Ishikawa (cell line): Measurements from ENCODE around the gene OR10H2.

Source experiments
- CEBPB ChIP-seq: IDR thresholded peaks from 2 replicates; pipeline ENCODE4 v1.6.1; 2012
- CREB1 ChIP-seq: IDR thresholded peaks from 2 replicates; pipeline ENCODE4 v1.6.1; 2012; ENCODE audit warnings: low read depth
- EGR1 ChIP-seq: IDR thresholded peaks from 2 replicates; pipeline ENCODE4 v1.6.1; 2012
- EP300 ChIP-seq: IDR thresholded peaks from 2 replicates; pipeline ENCODE4 v1.6.1; 2012; ENCODE audit warnings: borderline replicate concordance
- FOXM1 ChIP-seq: IDR thresholded peaks from 2 replicates; pipeline ENCODE4 v1.6.1; 2012; ENCODE audit warnings: low read depth, borderline replicate concordance
- MAX ChIP-seq: IDR thresholded peaks from 2 replicates; pipeline ENCODE4 v1.6.1; 2012
- NFIC ChIP-seq: IDR thresholded peaks from 2 replicates; pipeline ENCODE4 v1.6.1; 2012
- RAD21 ChIP-seq: IDR thresholded peaks from 2 replicates; pipeline ENCODE4 v1.6.1; 2012; ENCODE audit warnings: low read depth
- TAF1 ChIP-seq: IDR thresholded peaks from 2 replicates; pipeline ENCODE4 v1.6.1; 2012; ENCODE audit warnings: low read depth, mild to moderate bottlenecking
- TCF12 ChIP-seq: IDR thresholded peaks from 2 replicates; pipeline ENCODE4 v1.6.1; 2012; ENCODE audit warnings: low read depth
- TEAD4 ChIP-seq: IDR thresholded peaks from 2 replicates; pipeline ENCODE4 v1.6.1; 2012
- YY1 ChIP-seq: IDR thresholded peaks from 2 replicates; pipeline ENCODE4 v1.6.1; 2012; ENCODE audit warnings: low read depth
- ZBTB7A ChIP-seq: IDR thresholded peaks from 2 replicates; pipeline ENCODE4 v1.6.1; 2012; ENCODE audit warnings: low read depth
- TF ChIP-seq, protein P1 (sequence below): IDR thresholded peaks from 2 replicates; pipeline ENCODE4 v1.6.1; 2012
- TF ChIP-seq, protein P2 (sequence below): IDR thresholded peaks from 2 replicates; pipeline ENCODE4 v1.6.1; 2012; ENCODE audit warnings: low read depth, mild to moderate bottlenecking

OR10H2 gene

DNA sequence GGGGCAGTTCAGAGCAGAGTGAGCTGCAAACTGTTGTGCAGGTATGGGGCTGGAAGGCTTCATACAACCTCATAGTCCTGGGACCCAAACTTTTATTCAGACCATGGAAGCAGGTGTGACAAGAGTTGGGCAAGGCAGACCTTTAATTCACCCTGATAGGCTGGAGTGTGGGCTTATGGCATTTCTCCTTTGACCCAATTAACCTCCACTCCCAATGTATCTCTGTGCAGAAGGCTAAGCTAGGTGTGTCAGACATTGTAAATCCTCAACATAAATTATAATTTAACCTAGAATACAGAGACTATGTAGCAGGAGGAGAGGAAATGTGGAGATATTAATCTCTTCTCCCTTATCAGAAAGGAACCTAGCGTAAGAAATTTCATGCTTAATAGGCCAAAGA is 12.2 kb upstream of the OR10H2 start:
- TF ChIP-seq RAD21 (no peak), MAX (no peak), CEBPB (no peak), CREB1 (no peak), NFIC (no peak), TAF1 (no peak), EGR1 (no peak), ZBTB7A (no peak), YY1 (no peak), FOXM1 (no peak), TEAD4 (no peak)
- TF ChIP-seq, protein P1, sequence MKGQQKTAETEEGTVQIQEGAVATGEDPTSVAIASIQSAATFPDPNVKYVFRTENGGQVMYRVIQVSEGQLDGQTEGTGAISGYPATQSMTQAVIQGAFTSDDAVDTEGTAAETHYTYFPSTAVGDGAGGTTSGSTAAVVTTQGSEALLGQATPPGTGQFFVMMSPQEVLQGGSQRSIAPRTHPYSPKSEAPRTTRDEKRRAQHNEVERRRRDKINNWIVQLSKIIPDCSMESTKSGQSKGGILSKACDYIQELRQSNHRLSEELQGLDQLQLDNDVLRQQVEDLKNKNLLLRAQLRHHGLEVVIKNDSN: no peak
- TF ChIP-seq, protein P2, sequence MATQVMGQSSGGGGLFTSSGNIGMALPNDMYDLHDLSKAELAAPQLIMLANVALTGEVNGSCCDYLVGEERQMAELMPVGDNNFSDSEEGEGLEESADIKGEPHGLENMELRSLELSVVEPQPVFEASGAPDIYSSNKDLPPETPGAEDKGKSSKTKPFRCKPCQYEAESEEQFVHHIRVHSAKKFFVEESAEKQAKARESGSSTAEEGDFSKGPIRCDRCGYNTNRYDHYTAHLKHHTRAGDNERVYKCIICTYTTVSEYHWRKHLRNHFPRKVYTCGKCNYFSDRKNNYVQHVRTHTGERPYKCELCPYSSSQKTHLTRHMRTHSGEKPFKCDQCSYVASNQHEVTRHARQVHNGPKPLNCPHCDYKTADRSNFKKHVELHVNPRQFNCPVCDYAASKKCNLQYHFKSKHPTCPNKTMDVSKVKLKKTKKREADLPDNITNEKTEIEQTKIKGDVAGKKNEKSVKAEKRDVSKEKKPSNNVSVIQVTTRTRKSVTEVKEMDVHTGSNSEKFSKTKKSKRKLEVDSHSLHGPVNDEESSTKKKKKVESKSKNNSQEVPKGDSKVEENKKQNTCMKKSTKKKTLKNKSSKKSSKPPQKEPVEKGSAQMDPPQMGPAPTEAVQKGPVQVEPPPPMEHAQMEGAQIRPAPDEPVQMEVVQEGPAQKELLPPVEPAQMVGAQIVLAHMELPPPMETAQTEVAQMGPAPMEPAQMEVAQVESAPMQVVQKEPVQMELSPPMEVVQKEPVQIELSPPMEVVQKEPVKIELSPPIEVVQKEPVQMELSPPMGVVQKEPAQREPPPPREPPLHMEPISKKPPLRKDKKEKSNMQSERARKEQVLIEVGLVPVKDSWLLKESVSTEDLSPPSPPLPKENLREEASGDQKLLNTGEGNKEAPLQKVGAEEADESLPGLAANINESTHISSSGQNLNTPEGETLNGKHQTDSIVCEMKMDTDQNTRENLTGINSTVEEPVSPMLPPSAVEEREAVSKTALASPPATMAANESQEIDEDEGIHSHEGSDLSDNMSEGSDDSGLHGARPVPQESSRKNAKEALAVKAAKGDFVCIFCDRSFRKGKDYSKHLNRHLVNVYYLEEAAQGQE: no peak

DNA sequence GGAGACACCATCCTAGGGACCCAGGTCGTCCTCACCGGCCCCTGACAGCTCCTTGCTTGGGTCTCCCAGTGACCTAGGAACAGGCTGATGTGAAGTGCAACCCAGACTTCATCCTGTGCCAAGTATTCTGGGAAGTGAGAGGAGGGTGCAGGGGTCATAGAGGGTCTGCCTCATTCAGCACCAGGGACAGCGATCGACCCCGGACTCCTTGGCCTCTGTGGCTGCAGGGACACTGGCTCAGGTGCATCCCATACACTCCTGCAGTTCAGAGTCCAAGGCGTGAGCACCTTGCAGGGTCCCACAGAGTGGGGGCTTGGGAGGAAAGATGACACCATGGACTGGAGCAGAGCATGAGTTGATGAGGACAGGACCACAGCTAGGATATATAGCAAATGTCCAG is 10.0 kb upstream of the OR10H2 start:
- TF ChIP-seq MAX: no peak
- no peak for TF ChIP-seq CEBPB
- TF ChIP-seq TAF1: no peak
- no peak for TF ChIP-seq RAD21
- TF ChIP-seq, protein P2: peak; percentile 83
- TF ChIP-seq TEAD4: no peak
- no peak for TF ChIP-seq YY1
- no peak for TF ChIP-seq ZBTB7A

GRCh38 chr19:15721268-15721667 is 6.6 kb upstream of the OR10H2 start:
- TF ChIP-seq CREB1 (no peak), TCF12 (no peak), EGR1 (no peak), YY1 (no peak), FOXM1 (no peak)
- TF ChIP-seq, protein P1: no peak

GRCh38 chr19:15722956-15723355 is 4.9 kb upstream of the OR10H2 start:
- TF ChIP-seq NFIC (no peak), MAX (no peak), ZBTB7A (no peak), YY1 (no peak), TAF1 (no peak), CREB1 (no peak), CEBPB (no peak)
- TF ChIP-seq, protein P1: no peak
- TF ChIP-seq, protein P2: no peak

DNA sequence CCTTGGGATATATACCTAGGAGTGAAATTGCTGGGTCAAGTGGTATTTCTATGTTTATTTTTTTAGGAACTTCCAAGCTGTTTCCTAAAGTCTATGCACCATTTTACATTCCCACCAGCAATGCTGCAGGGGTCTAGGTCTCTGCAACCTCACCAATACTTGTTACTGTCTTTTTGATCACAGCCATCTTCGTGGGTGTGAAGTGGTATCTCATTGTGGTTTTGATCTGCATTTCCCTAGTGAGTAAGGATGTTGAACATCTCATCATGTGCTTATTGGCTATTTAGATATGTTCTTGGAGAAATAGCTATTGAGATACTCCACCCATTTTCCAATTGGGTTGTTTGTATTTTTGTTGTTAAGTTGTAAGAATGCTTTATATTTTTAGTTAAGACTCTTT is 2.7 kb downstream of the OR10H2 start:
- TF ChIP-seq, protein P2: no peak
- TF ChIP-seq FOXM1: no peak
- TF ChIP-seq MAX: no peak
- TF ChIP-seq CEBPB: no peak
- TF ChIP-seq RAD21: no peak
- TF ChIP-seq, protein P1: no peak
- TF ChIP-seq ZBTB7A: no peak
- no peak for TF ChIP-seq TCF12
- TF ChIP-seq YY1: no peak
- no peak for TF ChIP-seq TEAD4
- no peak for TF ChIP-seq NFIC
- TF ChIP-seq TAF1: no peak
- no peak for TF ChIP-seq CREB1
- TF ChIP-seq EGR1: no peak
- no peak for TF ChIP-seq EP300
